Measurements from ENCODE around the gene CLCN2.

- TF ChIP-seq FOXM1 (IDR thresholded peaks at IDR 0.05; ENCODE audit: borderline replicate concordance) (no peak), TARDBP (IDR thresholded peaks at IDR 0.05) (no peak), LEF1 (IDR thresholded peaks at IDR 0.05; ENCODE audit: borderline replicate concordance) (no peak), ELF4 (IDR thresholded peaks at IDR 0.05) (no peak), SP1 (IDR thresholded peaks at IDR 0.05) (no peak; the same call in 1 of the 2 replicates), FOXK2 (IDR thresholded peaks at IDR 0.05) (no peak), PKNOX1 (IDR thresholded peaks at IDR 0.05) (no peak), BHLHE40 (IDR thresholded peaks at IDR 0.05; ENCODE audit: borderline replicate concordance) (no peak), ZNF384 (IDR thresholded peaks at IDR 0.05) (no peak), FOXA1 (IDR thresholded peaks at IDR 0.05) (no peak), SUZ12 (IDR thresholded peaks at IDR 0.05) (no peak), HDGF (IDR thresholded peaks at IDR 0.05; ENCODE audit: borderline replicate concordance) (no peak)
Measured at GRCh38 chr3:184335661-184336546, 25.5 kb downstream of the CLCN2 start.

All from HEK293T (cell line).